ENCODE results near the gene TBX19. TPM values are rescaled to one million over a fixed set of nuclear protein-coding genes. Genes with fewer than 3 reads are reported as not detected.

TBX19 gene
- total RNA-seq = 0.48 TPM
- long read RNA-seq = 0 reads

DNA sequence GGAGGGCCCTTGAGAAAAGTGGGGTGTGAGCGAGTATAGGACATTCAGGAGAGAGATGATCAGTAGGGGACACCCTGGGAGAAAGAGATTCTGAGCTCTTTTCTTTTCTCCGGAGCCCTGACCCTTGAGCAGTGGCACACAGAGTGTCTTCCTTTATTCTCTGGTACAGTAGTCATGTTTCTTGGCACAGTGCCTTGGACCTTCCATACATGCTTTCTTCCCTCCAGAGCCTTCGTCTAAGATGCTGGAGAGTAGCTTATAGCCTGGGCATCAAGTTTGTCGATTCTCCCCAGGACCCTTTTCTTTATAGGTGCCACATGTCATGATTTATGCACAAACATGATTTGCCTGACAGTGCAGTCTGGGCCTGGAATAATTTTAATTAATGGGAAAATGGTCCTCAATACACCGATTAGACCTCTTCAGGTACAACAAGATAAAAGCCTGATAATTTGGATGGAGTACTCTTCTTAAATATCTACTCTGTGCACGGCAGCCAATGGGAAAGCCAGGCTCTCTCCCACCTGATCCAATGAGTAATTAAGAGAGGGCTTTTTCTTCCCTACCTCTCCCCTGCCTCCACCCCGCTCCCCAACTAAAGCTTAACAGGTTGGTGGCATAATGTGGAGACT, at the start of gene TBX19:
Gene TBX19, plus strand, starts transcription at position 582 of the 632 bp plus-strand sequence. CDS start 214 bp downstream, outside the sequence.
- intact Hi-C loops (cut with DNase I) = no loop called here
- no peak for DNase-seq (ENCODE audit: low spot score)

DNA sequence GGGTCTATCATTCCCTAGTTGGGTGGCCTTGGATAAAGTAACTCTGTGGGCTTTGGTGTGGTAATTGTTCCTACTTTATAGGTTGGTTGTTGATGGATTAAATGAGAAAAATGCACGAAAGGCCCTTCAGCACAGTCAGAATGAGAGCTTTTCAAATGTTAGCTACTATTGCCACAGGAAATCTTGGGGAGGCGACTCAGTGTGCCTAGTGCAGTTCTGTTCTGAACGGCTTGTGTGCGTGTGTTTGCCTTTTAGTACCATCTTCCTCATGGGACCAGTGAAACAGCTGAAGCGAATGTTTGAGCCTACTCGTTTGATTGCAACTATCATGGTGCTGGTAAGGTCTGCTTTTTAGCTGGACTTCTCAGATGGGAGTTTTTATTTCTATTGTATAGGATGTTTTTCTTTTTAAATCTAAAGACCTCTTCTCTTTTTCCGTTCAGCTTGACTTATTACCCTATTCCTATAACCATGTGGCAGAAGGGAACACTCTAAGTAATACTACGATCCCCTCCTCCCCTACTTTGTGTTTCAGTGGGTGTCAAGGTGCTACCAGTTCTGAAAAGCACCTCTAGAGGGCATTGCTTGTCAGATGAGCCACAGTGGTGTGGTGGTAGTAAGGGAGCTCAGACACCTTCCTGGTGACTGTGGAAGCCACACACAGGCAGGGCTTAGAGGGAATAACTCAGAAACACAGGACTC, 45.7 kb upstream of the TBX19 start:
- DNase-seq (ENCODE audit: low spot score) = no peak
- intact Hi-C loops (cut with DNase I) = no loop called here

DNA sequence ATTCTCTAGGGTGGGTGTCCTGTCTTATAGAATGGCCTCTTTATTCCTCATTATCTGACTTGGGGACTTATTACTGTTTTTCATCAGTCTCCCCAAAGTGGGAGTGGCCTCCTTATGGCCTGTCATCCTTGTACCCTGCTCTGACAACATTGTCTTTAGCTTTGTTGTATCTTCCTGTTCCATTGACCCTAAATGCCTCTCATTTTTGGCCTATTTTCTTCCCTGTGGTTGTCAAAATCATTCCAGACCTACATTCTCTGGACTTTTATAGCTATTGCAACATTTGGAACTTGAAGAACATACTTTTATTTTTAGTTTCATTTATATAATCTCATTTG, 45.2 kb upstream of the TBX19 start:
- intact Hi-C loops (cut with DNase I) = no loop called here
- DNase-seq (ENCODE audit: low spot score) = no peak

DNA sequence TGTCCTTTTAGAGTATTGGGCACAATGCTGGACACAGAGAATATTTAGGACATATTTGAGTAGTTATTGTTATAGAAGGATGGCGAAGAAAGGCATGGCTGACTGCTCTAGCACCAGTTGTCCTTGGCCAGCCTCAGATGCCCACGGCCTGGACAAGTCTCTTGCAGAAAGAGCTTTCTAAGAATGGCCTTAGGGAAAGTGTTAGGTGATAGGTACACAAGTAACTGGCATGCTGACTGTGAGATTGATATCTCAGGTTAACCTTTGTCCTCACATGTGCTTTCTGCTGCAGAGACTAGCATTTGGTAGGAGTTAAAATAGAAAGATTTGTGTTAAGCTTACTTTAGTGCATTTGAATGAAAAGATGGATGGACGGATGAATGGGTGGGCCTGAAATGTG, 44.7 kb upstream of the TBX19 start:
- DNase-seq (ENCODE audit: low spot score) = no peak
- intact Hi-C loops (cut with DNase I) = no loop called here

DNA sequence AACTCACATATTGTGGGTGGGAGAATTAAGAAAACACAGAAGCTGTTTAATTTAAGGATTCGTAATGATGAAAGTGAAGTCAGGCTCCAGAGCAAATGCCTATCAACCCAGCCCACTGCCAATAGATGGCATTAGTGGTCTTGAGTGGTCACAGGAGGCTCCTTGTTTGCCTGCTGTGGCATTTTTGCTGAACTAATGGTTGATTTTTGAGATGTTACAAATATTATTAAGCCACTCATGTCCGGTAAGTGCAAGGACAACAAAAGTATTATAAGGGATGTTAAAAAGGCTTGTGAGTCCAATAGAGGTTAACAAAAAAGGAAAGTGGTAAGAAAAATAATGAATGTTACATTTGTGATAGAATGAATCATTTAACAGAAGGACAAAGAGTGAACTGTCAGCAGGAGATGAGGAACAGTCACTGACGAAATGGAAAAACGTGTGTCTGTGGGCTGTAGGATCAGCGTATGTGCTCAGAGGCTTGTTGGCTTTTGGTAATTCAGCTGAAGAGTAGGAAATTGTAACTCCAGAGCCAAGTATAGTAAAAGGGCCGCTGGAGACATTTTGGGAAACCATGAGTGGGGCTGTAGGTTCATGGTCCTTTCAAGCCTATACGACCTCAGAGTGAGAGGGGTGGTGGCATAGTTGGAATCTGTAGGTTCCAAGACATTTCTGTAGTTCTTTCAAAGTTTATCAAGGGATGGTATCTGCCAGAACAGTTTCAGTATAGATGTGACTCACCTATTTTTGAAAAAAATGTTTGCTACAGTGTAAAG, 43.7 kb upstream of the TBX19 start:
- DNase-seq (ENCODE audit: low spot score) = no peak
- intact Hi-C loops (cut with DNase I) = no loop called here

DNA sequence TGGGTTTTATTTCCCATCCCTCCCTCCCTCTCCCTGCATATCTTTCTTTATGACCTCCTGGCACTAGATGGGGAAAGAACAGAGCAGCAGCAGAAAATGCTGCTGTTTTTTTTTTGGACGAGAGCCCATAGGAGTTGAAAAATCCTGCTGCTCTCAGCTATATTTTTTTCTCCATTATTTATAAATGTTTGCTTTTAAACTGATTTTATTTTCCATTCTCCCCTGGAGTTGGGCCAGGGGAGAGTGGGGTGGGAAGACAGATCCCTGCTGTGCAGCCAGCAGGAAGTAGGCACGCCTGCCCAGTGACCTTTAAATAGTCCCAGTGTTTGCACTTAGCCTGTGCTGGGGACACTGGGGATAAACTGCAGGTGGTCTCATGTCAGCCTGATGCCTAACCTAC, 37.5 kb upstream of the TBX19 start:
- intact Hi-C loops (cut with DNase I) = no loop called here
- no peak for DNase-seq (ENCODE audit: low spot score)

DNA sequence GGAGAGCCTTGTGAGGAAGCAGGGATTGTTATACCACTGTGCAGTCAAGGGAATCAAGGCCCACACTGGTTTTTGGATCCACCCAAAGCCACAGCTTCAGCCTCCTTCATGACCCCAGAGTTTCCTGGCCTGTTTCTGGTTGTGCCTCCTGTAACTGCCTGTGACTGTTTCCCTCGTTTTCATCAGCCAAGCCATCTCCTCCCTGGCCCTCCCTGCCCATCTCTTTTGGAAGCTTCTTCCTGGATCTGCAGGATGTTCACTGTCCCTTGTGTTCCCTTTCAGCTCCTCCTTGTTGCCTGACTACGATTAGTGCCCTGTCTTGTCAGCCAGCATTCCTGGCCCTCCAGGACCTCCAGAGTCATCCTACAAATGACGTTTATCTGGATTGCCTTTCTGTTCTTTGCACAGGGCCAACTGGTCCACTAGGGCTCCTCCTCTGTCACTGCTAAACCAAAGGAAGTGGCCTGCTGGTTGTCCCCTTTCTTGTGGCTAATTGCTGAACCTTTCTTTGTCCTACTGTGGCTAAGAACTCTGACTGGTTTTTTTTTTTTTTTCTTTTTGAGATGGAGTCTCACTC, 37.0 kb upstream of the TBX19 start:
- no peak for DNase-seq (ENCODE audit: low spot score)
- intact Hi-C loops (cut with DNase I) = no loop called here

DNA sequence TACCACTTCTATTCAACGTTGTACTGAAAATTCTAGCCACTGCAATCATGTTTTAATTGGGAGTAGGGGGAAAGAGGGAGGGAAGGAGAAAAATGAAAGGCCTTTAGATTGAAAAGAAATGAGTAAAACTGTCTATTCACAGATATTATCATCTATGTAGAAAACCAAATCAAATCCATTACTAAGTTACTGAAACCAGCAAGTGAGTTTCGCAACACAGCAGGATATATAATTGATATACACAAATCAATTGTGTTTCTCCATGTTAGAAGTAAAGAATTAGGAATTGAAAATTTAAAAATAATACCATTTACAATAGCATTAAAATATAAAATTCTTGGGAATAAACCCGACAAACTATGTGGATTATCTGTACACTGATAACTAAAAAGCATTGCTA, 35.6 kb upstream of the TBX19 start:
- intact Hi-C loops (cut with DNase I) = no loop called here
- no peak for DNase-seq (ENCODE audit: low spot score)

DNA sequence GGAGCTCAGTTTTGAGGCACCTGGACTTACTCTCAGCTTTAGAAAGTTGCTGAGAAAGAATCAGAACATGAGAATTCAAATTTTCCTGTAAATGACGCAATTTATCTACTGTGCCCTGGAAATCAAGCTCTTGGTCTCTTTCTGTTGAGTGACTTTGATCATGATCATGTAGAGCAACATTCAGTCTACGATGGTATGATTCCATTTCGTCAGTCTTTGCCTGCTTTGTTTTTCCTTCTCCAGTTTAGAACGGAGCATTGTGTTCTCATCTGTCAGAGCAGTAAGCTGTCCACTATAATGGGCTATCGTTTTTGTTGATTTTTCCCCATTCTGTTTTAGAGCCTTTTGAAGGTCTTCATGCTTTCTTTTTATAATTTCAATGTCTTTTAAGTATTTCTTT, 34.2 kb upstream of the TBX19 start:
- no peak for DNase-seq (ENCODE audit: low spot score)

DNA sequence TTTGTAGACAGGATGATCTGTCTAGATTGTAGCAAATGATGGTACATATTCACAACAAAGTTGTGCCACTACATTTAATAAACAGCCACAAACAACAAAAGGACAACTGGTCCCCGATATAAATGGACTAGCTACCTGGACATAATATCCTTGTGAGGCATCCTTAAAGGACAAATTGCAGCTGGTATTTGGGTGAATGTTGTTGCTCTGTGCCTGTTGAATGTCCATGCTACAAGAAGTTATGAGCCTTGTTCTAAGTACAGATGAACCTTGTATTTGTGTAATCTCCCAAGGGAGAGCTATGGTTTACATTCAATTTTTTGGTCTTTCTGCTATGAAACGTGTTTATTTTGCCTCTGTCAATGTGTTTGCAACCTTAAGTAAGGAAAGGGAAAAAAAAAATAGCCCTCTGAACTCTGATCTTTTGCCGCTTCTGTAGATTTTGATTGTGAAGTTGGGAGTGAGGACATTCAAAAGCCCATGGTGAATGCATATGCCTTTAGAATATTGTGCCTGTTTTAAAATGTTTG, 28.4 kb upstream of the TBX19 start:
- DNase-seq (ENCODE audit: low spot score) = no peak
- intact Hi-C loops (cut with DNase I) = no loop called here

More for the DNA sequence above, 34.2 kb upstream of the TBX19 start:
- intact Hi-C loops (cut with DNase I) = no loop called here

DNA sequence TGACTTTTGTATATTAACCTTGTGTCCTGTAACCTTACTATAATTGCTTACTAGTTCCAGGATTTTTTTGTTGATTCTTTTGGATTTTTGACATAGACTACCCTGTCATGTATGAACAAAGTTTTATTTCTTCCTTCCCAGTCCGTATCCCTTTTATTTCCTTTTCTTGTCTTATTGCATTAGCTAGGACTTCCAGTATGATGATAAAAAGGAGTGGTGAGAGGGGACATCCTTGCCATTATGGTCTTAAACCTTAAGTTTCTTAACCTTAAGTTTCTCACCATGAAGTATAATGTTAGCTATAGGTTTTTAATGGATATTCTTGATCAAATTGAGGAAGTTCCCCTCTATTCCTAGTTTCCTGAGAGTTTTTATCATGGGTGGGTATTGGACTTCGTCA, 24.5 kb upstream of the TBX19 start:
- intact Hi-C loops (cut with DNase I) = no loop called here
- no peak for DNase-seq (ENCODE audit: low spot score)

DNA sequence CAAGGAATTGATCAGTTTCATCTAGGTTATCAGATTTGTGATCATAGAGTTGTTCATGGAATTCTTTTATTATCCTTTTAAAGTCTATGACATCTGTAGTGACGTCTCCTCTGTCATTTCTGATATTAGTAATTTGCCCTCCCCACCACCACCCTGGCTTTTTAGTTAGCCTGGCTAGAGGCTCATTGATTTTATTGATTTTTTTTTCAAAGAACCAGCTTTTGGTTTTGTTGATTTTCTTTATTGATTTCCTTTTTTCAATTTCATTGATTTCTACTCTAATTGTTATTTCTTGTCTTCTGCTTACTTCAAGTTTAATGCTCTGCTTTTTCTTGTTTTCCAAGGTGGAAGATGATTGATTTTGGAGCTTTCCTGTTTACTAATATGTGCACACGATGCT, 23.3 kb upstream of the TBX19 start:
- intact Hi-C loops (cut with DNase I) = no loop called here
- no peak for DNase-seq (ENCODE audit: low spot score)

DNA sequence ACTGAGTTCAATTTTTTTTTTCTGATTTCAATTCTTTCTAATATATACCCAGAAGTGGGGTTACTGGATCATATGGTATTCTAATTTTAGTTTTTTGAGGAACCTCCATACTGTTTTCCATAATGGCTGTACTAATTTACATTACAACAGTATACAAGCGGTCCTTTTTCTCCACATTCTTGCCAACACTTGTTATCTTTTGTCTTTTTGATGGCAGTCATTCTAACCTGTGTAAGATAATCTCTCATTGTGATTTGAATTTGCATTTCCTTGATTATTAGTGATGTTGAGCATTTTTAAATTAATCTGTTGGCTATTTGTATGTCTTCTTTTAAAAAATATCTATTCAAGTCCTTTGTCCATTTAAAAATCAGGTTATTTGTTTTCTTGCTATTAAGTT, 21.1 kb upstream of the TBX19 start:
- intact Hi-C loops (cut with DNase I) = no loop called here
- DNase-seq (ENCODE audit: low spot score) = no peak

DNA sequence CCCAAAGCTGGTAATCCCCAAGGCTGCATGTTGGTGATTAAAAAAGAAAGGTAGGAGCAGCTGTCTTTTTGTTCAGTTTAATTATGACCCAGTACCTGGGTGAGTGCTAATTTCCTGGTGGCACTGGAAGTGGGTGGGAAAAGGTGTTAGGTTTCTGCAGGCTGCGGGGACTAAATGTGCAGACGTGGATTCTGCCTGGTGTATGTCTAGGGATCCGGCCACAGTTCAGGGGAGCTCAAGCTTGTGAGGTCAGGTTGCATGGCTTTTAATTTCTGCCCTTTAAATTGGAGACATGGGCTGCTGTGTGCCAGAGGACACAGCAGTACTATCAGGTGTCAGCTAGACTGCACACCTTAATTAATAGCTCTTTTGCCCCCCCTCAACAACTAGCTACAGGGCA, 20.3 kb upstream of the TBX19 start:
- intact Hi-C loops (cut with DNase I) = no loop called here
- no peak for DNase-seq (ENCODE audit: low spot score)

DNA sequence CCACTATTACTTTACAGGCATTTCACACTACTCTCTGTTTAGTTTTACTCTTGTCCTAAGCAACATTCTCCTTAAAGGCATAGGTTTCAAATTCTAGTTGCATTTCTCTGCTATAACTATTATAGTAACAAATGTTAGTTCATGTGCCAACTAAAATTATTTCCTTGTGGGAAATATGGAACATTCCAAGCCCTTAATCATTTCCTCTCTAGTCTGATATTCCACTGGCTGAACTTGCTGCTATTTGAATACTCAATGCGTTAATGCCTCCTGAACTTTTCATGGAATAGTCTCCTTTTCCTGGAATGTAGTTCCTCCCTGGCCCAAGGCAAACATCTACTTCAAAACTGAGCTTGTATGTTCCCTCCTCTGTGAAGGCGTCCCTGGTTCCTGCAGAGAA, 19.3 kb upstream of the TBX19 start:
- intact Hi-C loops (cut with DNase I) = no loop called here
- no peak for DNase-seq (ENCODE audit: low spot score)

DNA sequence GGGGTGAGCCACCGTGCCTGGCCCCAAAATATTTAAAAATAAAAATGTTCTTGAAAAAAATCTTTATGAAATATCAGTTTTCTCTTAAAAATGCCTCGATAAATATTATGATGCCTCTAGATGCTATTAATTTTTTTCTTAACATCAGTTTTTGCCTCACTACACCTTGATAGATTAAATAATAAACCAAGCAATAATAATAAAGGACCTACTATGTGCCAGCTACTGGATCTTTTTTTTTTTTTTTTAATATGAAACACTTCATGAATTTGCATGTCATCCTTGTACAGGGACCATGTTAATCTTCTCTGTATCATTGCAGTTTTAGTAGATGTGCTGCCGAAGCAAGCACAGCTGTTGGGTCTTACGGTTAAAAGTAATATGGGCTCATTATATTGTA, 17.5 kb upstream of the TBX19 start:
- no peak for DNase-seq (ENCODE audit: low spot score)
- intact Hi-C loops (cut with DNase I) = no loop called here

DNA sequence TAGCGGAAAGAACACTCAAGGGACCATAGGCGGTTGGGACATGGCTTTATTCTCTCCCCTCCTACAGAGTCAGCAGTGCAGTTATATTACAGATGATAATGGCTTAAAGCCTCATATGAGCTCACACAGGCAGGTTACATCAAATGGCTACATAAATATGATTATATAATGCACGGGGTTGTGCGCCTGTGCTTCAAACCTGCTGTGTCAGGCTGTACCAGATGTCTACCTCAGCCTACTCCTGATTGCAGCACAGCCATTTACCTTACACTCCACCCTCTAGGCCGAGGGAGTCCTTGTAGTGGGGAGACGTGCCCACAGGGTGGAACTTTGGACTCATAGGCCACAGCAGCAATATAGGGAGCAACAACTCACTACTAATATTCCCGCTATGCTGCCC, 16.4 kb upstream of the TBX19 start:
- no peak for DNase-seq (ENCODE audit: low spot score)
- intact Hi-C loops (cut with DNase I) = no loop called here

DNA sequence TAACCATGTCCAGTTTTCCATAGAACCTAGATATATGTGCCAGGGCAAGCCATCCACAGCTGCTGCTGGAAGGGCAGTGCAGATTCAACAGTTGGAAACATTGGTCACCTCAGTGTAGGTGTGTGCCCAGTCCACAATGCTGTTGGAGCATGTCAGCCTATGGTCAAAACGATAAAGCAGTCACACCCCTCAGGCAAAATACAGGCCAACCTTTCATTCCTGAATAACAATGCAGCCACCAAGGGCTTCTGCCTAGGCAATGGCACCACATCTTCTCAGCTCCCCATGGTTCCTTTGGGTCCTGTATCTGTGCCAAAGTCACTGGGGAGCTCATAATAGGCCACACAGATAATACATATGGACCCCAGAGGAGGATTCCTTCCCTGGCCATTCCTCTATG, 15.1 kb upstream of the TBX19 start:
- intact Hi-C loops (cut with DNase I) = no loop called here
- no peak for DNase-seq (ENCODE audit: low spot score)

DNA sequence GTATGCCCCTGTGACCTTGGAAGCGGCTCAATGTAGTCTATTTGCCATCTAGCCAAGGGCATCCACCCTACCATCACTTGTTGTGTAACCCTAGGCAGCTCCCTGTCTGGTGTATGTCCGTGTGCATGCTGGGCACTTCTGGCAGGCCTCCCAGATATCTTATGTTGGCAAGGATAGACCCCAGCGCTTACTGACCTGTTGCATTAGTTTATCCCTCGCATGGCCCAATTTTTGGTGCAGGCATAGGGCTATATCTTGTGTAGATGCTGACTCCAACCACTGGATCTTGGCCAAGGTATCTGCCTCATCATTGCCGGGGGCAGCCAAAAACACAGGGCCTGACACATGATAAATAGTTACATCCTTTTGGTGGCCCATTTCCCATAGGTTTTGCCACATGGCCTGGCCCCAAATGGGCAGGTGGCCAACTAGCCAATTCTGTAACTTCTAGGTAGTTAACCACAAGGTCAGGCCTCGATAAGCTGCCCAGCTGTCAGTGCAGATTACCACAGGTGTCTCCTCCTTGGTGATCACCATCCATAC, 14.0 kb upstream of the TBX19 start:
- intact Hi-C loops (cut with DNase I) = no loop called here
- DNase-seq (ENCODE audit: low spot score) = no peak

DNA sequence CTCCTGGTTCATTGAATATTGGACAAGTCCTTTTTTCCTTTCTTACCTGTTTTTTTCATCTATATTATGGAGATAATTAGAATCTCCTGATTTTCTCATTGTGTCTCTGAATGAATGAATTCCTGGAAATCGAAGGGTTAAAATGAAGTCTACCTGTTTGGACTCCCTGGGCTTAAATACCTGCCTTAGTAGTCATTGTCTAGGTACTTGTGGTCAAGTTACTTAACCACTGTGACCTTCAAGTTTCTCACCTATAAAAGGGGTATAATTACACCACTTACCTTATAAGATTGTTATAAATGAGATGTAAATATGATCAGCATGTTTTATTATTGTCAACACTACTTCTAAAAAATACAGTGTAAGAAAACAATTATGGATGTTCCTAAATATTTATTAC, 9.0 kb upstream of the TBX19 start:
- intact Hi-C loops (cut with DNase I) = no loop called here
- DNase-seq (ENCODE audit: low spot score) = no peak

All from cardiac septum (tissue), 1 donor.